HuH-7 (cell line): ENCODE measurements around the gene F5.

Source experiments
- DNase-seq: peaks from one replicate; pipeline ENCODE4 v3.0.0; 2011; ENCODE audit warnings: low spot score

The F5 gene

DNA sequence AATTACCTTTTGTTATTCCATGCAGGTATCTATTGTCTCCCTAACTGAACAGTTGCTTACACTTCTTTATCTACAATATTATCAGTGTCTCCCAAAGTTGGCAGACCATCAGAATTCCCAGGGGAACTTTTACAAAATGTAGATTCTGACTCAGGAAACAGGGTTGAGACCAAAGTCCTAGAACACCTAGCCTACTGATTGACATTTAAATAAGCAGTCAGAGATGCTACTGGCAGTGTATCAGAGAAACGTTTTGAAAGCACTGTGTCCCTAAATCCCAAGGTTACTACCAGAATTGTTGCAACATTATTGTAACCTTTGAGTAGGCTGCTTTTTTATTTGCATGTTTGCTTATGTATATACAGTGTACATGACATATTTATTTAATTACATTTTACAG, 1.8 kb upstream of the F5 start:
- no peak for DNase-seq

DNA sequence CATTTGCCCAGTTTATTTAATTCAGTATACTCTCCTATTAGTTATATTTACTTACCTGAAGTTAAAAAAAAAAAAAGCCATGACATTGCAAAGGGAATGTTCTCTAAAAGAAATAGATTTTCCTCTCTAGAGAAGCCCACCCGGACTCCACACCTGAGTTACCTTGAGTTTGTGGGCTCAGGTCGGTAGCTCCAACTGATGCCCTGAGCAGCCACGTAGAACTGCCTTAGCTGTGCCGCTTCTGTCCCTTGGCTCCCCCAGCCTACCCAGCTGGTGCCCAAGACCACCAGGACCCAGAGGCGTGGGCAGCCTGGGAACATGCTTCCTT, 250 bp downstream of the F5 start:
- DNase-seq = no peak

DNA sequence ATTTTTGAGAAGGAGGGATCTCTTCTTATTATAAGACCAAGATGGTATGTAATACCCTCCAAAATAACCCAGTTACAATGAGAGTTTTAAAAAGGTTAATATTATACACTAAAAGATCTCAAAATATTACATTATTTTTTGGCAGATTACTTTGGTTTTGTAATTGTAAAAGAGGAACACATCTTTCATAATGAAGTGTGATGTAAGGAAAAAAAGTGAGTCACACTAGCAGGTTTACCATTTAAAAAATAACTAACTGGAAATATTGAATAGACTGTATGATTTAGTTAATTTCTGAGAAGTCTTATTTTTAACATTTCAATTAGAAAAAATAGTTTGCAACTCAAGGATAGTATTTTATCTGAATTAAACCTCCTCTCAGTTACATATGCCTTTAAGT, 1.1 kb downstream of the F5 start:
- no peak for DNase-seq

DNA sequence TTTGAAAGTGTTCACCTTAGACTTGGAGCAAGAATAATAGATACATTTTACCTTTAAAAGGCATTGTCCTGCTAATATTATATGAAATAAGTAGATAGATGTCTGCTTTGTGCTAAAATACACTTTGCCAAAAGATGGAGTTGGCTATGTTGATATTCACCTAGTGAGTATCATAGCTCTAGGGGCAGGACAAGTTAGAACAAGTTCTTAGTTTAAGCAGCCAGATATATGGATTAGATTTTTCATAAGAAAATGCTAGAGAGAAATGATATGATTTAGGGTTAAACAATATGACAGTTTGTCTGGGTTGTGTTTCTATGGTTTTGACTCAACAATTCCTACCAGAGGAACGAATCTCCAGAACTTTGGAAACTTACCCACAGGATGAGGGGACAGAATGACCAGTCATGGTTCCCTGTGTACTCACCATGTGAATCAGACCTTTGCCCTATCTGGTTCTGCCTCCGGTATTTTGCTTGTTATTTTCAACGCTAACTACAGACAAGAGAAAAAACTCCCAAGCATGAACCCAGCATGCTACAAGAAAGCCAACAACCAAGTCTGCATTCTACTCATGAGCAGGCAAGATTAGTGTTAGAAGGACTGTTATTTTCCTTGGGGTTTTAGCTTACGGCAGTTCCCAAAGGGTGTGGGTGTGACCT, 1.7 kb downstream of the F5 start:
- no peak for DNase-seq

DNA sequence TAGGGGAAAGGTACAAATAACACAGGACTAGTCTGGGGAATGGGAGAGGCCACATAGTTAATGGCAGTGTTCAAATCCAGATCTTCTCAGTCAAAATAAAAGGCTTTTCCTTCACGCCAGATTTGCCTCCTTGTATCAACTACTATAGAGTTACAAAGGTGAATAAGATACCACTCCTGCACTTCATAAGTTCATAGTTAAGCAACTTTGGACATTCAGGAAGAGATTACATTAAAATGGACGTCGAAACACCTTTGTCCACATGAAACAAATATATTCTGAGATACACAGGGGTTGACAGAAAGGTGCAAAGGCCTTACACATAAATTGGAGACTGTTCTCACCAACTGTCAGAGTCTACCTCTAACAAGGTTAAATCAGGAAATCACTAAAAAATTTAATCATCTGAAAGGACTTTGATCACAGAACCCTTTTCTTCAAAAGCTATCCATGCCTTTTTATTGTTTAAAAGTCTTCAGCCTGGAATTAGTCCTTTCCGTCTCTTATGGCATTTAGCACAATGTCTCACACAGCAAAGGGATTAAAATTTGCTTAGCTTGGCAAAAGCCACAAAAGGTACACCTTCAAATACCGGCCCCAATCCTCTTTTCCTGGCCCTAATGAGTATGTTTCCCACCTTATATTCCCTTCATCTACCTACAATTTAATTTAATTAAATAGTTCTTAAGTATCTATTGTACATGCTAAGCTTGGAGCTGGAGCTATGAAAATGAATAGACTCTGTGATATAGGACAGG, 8.1 kb downstream of the F5 start:
- no peak for DNase-seq

DNA sequence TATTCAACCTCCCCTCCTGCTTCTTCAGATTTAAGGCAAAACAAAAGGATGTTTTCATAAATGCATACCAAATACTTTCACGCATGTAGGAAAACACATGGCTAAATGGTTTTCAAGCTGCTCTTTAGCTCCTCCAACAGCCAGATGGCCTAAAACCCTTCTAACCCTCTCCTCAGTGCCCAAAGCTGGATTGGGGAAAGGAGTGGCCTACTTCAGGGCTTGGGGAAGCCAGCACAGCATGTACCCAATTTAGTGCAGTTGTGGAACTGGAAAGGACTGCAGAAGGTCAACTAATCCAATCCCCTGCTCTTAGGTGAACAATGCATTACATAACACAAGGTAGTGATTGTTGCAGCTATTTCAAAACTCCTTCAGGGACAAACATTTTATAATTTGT, 9.3 kb downstream of the F5 start:
- no peak for DNase-seq

DNA sequence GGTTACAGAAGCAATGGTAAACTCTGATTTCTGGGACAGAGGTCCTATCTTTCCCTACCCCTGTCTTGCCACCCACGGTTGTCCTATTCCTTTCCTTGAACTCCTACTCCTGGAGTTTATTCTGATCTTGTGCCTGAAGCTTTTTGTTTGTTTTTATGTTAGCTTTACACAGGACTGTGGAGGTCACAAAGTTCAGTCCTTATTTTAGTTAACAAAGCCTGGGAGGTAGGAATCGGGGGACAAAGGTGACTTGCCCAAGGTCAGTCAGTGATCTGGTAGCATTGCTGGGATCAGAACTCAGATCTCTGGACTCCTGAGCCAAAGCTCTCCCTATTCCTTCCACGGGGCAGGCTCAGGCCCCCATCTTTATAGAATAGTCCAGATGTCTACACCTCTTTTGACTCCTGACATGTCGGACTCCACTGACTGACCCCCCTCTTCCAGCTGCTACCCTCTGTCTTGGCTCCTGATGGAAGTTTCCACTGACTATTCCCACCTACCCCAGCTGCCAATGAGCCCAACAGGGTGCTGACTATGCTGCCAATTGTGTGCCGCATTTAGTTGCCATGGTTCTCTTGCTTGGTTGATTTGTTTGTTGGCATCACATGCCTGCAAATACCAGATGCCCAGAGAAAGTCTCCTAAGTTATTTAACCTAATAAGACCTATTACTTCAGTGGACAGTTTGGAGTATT, 9.9 kb downstream of the F5 start:
- no peak for DNase-seq

DNA sequence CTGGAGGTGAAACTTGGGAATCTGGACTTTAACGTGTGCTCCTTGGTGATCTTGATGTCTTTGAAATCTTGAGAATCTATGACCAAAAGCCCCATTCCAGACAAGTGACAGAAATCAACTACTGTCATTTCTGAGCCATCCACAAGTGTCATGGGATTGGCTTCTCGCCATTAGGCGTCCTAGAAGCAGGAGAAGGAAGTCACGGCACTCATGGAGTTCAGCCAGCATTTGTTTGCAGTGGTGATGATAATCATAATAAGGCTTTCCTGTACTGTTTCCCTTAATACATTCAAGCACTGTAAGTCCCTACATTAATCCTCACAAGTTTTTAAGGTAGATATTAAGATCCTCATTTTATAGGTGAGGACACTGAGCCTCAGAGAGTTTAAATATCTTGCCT, 11.9 kb downstream of the F5 start:
- DNase-seq = no peak

DNA sequence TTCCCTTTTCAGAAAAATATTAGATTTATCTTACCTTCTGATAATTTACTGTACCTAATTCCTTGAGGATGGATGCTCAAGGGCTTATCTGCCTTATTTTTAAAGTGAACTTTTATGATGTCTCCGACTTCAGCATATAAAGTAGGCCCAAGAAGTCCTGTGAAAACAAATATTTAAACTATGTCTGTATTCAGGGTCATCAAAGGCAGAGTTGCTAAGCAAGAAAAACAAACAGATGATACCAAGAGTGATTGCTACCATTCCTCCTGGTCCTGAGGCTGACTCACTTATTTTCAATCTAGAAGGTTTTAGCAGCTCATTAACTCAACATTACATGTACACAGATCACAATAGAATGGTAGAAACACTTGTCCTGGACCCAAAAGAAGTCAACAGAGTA, 14.1 kb downstream of the F5 start:
- no peak for DNase-seq

GRCh38 chr1:169571450-169571849, 14.8 kb downstream of the F5 start:
- DNase-seq = no peak

- no peak for DNase-seq
Measured at GRCh38 chr1:169570172-169570574, 16.1 kb downstream of the F5 start.

DNA sequence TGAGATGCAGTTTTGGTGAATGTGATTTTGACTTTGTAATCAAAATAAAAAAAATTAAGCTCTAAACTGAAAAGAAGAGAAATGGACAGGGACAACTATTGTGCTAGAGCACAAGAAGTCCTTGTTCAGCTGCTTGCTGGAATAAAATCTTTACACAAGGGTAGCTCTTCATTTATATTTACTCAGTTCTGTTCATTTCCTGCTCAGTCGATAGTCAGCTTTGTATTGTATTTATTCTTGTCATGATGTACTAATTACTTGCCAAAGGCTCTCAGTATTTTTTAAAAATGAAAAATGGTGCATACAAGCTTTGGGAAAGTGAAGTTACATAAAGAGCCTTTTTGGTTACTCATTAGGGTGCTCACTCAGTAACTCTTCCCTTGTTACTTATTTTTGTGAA, 17.8 kb downstream of the F5 start:
- no peak for DNase-seq

- no peak for DNase-seq
Measured at GRCh38 chr1:169565335-169566271, 20.7 kb downstream of the F5 start.

GRCh38 chr1:169563650-169564049, 22.6 kb downstream of the F5 start:
- DNase-seq = no peak

DNA sequence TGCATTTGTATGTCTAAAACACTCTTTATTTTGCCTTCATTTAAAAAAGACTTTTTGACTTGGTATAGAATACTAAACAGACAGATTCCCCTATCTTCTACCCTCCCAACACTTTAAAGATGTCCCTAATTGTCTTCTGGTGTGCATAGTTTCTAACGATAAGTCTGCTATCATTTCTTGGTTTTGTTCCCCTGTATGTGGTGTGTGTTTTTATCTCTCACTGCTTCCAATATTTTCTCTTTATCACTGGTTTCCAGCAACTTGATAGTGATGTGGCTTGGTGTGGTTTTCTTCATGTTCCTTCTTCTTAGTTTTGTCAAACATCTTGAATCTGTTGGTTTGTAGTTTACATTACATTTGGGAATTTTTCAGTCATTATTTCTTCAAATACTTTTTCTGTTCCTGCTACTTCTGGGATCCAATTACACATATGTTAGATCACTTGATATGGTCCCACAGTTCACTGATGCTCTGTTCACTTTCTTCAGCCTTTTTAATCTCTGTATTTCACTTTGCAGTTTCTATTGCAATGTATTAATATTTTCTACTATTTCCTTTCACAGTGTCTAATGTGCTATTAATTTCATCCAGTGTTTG, 23.2 kb downstream of the F5 start:
- DNase-seq = no peak

DNA sequence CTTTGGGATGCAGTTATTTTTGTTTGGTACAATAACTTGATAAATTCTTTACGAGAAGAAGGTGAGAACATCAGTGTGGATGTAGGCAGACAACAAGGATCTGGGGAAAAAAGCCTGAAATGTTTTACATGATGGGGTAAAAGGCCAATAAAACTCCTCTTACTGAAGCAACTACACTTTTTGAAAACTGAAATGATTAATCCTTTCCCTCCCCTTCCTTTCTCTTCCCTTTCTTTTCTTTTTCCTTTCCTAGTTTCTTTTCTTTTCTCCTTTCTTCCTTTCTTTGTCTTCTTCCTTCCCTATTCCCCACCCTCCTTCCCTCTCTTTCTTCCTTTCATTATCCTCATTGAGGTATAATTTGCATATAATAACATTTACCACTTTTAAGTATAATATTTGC, 24.6 kb downstream of the F5 start:
- DNase-seq = no peak

- no peak for DNase-seq
Measured at GRCh38 chr1:169557131-169557530, 29.1 kb downstream of the F5 start.

DNA sequence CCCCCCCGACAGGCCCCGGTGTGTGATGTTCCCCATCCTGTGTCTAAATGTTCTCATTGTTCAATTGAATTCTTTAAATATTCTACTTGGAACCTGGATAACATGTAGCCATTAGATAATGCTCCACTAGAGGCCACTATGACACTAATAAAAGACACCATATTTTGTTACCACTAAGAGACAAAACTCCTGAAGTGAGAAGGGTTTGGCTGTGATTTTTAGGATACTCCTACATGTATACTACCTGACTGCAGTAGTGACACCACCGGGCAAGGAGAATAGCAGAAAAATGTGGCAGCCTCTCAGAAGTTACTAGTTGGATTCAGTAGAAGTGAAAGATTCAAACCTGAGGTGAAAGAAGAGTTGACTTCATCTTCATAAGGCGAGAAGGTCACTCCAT, 36.0 kb downstream of the F5 start:
- DNase-seq = peak; percentile 13

GRCh38 chr1:169548282-169548681, 38.0 kb downstream of the F5 start:
- no peak for DNase-seq

DNA sequence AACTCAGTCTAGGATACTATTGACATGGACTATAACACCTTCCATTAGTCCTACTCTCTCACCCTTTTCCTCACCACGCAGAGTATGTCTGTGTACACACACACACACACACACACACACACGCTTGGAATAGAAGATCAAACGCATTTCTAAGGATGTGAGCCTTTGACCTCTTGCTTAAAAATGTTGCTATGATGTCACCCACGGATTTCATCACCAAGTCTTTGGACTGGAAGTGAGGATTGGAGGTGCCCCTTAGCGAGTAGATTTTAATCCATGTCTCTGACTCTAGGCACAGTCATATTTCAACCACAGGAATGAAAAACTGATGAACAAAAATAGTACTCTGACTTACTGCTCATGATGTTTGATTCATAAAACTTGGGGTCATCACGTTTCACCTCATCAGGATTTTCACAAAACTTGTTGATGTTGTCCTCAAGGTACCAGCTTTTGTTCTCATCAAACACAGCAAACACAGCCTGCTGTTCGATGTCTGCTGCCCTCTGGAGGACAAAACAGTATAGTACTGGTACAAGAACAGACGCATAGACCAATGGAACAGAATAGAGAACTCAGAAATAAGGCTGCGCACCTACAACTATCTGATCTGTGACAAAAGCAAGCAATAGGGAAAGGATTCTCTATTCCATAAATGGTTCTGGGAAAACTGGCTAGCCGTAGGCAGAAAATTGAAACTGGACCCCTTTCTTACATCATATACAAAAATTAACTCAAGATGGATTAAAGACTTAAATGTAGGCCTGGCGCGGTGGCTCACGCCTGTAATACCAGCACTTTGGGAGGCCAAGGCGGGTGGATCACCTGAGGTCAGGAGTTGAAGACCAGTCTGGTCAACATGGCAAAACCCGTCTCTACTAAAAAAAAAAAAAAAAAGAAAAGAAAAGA, 39.9 kb downstream of the F5 start:
- DNase-seq = peak; percentile 14

DNA sequence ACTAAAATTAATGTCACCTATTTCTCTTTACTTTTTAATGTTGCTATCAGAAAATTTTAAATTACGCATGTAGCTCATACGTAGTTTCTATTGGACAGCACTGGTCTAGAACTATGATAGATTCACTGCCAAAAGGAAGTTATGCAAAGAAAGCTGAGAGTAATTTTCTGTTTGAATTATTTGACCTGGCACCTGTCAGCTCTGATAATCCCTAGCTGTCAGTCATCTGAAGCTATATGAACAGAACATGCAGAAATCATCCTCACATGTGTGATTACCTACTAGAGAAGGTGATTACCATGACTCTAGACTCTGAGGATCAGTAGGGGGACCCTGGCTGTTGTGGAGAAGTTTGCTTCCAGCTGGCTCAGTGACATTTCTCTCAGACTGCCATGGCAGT, 40.8 kb downstream of the F5 start:
- DNase-seq = no peak
